ENCODE results near the gene STK32C.
"Not testable (repeated sequence)": the region's sequence is repeated elsewhere in the genome, so short reads cannot be mapped to it uniquely, and the experiment has no call there.

STK32C gene

DNA sequence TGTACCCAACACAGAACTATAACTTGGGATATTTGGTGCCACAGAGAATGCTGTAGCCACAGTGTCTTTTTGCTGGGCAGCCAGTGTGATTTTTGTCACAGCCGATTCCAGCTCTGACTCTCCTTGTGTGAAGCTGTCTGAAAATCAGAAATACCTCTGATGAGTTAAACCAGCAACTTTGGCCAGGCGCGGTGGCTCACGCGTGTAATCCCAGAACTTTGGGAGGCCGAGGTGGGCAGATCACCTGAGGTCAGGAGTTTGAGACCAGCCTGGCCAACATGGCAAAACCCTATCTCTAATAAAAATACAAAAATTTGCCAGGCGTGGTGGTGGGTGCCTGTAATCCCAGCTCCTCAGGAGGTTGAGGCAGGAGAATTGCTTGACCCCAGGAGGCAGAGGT is 30.1 kb upstream of the STK32C start:
- not testable (repeated sequence) for DNase-seq

DNA sequence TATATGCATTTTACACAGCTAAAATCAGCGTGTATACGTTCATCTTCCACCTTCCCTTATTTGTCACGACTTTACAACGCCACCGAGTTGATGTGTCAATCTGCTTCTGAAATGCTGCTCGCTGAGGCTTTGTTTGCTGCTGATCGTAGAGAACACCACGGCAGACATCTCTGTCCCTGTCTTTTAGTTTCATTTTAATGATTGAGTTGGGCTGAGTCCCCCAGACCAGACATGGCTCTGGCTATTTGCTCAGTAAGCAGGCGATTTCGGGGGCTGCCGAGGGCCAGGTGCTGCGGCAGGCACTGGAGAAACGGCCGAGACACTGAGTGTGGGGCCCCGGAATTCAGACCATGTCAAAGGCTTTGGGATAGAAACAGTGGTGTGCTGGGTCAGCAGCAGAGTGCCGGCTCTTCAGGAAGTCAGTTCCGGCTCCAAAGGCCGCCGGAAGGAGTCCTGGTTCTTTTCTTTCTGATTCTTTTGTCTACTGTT is 29.2 kb upstream of the STK32C start:
- no peak for DNase-seq

DNA sequence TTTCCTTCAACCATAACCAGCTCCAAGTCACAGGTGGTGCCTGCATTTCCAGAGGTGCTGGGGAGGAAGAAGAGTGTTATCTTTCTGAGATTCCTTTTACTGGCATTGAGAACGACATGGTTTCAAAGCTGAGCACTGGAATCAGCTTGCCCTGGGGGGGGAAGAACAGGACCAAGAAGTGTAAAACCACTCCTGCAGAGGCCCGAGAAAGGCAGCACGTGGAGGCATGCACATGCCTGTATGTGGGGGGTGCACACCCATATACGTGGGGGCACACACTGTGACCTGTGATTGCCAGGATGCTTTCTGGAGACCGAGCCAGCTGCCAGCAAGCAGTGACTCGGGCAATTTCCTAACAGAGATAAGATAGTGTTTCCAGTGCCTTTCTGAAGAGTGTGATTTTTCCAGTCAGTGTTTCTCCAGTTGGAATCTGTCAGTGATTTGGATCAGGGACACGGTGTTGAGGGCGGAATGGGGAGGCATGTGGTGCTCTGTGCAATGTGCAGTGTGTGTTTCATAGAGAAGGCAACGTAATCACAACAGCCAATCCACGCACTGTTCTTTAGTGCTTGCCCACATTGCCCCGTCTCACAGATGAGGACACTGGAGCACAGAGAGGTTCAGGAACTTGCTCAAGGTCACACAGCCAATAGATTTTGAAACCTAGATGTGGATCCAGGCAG is 28.5 kb upstream of the STK32C start:
- DNase-seq, result no peak

DNA sequence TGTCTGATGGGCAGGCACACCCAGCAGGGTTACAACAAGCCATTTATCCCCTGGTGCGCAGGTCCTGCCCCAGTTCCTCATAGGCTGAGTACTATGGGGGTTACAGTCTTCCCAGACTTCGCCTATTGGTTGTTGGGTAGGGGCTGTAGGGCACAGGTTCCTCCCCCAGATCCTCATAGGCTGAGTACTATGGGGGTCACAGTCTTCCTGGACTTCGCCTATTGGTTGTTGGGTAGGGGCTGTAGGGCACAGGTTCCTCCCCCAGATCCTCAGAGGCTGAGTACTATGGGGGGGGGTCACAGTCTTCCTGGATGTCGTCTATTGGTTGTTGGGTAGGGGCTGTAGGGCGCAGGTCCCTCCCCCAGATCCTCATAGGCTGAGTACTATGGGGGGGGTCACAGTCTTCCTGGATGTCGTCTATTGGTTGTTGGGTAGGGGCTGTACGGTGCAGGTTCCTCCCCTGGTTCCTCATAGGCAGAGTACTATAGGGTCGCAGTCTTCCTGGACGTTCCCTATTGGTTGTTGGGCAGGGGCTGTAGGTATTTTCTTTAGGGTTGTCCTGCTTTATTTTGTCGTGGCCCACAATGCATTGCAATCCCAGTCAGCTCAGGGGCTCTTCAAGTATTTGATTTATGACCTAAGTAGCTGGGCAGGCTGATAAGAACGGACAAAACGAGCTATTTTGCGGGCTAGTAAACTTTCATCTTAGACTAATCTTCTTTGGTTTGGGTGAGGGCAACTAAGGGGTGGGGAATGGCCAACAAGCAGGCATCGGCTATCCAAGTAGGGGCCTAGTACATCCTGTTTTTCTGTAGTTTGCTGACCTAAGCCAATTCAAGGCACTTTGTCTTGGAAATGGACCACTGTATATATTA is 27.7 kb upstream of the STK32C start:
- DNase-seq, result no peak

DNA sequence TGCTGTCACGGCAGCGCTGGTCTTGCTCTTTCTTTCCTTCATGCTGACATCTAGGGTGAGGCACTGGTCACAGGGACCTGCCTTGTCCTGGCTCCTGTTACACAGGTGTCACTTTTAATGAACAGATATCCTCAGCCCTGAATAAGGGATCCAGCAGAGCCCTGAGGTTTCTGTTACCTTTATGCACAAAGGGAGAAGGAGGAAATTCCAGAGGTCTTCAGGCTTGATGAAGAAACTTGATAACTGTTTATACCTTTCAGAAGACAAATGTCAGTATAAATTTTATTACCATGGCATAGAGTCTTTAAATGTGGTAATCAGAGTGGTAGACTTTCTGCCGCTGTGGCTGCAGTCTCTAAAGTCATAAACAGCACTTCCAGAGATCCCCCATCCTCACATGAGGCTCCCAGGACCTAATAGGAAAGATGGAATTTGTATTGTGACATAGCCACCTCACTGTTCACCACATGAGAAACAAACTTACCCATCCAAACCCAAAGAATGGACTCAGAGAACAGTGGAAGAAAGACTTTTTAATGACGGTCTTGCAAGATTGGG is 27.0 kb upstream of the STK32C start:
- no peak for DNase-seq

DNA sequence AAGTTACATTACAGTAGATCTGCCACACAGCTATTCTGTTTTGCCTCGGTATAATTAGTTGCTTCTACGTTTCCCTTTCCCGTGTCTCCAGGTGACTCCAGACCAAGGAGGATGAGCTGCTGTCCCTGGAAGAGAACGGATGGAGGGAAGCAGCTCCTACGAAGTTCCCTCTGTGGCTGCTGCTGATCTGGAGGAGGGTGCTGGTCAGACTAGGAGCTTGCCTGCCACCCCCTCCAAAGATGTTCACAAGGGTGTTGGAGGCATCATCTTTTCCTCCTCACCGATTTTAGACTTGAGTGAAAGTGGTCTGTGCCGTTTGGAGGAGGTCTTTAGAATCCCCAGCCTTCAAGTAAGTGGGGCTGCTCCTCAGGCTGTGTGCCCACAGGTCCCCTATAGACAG is 25.6 kb upstream of the STK32C start:
- no peak for DNase-seq

DNA sequence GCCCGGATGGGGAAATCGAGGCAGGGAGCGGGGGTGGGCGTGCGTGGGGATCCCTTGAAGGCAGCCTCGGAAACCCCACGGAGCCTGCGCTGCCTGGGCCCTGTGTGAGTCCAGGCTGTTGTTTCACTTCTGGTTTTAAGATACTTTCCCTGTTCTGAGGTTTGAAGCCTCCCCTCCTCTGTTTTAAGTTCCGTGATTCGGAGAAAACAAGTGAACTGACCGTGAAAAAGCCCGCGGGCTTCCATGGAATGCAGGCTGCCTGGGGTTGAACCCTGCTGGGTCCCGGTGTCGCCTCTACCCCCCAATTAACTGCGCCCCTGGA is 24.6 kb upstream of the STK32C start:
- no peak for DNase-seq

DNA sequence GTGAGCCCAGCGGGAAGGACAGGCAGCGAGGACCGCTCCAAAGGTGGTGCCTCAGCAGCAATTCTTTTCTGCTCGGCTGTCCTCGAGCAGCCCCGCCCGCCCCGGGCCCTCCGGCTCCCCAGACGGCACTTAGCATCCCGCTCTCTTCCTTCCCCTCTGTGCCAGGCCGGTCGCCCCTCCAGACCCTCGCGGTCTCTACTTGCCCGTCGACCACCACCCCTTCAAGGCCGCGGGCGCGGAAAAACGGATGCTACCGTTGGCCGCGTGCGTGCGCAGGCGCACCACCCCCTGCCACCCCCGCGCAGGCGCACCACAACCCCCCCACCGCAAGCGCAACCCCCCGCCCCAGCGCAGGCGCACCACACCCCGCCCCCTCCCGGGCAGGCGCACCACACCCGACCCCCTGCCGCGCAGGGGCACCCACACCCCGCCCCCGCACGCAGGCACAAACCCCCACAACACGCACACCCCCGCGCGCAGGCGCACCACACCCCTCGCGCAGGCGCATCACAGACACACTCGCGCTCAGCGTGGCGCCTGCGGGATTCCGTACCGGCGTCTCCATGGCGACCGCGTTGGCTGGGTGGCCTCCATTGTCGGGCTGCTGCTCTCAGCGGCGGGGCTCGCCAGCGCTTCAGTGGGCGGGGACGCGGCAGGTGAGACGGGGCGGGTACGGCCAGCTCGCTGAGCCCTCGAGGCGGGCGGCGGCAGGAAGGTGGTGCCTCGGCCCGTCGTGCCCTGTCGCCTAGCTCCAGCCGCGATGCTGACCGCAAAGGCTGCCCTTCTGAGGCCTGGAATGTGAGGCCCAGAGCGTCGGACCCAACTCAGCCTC is 24.1 kb upstream of the STK32C start, which contains the start of gene LRRC27:
Gene LRRC27, plus strand, starts transcription at position 593 of the 832 bp plus-strand sequence. CDS start 1,332 bp downstream, outside the sequence.
- peak; percentile 99 for DNase-seq

DNA sequence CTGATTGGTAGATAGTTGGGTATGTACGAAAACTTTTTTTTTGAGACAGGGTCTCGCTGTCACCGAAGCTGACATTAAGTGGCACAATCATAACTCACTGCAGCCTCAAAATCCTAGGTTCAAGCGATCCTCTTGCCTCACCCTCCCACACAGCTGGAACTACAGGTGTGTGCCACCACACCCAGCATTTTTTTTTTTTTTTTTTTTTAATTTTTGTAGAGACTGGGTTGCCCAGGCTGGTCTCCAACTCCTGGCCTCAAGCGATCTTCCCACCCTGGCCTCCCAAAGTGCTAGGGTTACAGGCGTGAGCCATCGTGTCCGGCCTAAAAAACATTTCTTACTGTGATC is 22.7 kb upstream of the STK32C start:
- DNase-seq, result no peak

DNA sequence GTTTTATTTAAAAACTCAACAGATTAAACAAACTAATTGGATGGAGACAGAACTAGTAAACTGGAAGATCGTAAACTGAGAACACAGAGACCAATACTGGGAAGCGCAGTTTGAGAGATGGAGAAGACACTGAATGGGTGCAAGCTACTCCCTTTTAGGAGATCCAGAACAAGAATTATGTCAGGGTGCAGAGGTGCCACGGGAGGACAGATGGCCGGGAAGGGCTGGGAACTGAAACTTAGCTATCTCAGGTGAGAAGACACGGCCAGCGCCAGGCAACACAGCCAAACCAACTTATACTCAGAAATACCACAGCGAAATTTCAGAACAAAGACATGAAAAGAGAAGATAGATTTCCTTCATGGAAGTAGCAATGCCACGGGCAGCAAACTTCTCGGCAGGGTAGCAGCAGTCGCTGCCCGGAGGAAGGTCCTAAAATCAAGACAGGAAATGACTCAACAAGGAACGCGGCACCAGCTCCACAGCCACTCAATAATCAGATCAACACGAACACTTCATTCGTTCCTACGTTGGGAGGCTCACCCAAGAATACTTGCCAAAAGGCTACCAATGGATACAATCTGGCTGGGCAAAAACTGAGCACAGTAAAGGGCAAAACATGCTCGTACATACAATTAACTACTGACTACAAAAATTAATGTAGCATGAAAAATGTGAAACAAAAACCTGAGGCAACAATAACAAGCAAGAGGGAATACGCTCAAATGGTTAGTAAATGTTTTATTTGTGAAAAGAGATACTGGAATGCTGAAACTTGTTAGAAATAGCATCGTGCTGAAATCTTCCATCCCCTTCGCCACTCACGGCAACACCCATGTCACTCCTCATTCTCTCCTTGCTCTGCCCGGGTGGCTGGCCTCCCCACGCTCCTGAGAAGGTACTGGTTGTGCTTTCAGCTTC is 22.1 kb upstream of the STK32C start:
- DNase-seq, result no peak

DNA sequence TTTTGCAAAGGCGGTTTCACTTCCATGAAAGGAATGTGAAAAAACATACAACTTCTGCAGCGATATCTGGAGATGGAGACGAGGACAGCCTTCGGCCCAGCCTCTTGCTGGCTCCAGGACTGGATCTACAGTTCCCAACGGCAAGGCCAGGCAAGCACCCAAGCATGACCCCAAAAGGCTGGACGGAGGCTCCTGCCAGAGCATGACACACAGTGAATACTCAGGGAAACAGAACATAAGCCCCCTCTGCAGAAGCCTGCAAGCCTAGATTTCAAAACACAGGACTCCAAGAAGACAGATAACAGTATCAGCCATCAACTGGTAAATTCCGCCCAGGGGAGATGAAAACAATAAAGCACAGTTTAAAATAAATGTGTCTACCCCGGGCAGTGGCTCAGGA is 21.0 kb upstream of the STK32C start:
- no peak for DNase-seq

DNA sequence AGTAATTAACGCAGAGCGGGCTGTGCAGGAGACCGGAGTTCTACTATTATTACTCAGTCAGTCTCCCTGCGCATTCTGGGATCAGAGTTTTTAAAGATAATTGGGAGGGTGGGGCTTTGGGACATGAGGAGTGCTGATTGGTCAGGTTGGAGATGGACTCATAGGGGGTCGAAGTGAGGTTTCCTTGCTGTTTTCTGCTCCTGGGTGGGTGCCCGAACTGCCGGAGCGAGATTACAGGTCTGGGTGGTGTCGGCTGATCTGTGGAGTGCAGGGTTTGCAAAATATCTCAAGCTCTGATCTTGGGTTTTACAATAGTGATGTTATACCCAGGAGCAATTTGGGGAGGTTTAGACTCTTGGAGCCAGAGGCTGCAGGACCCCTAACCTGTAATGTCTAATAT is 20.4 kb upstream of the STK32C start:
- DNase-seq, result no peak

DNA sequence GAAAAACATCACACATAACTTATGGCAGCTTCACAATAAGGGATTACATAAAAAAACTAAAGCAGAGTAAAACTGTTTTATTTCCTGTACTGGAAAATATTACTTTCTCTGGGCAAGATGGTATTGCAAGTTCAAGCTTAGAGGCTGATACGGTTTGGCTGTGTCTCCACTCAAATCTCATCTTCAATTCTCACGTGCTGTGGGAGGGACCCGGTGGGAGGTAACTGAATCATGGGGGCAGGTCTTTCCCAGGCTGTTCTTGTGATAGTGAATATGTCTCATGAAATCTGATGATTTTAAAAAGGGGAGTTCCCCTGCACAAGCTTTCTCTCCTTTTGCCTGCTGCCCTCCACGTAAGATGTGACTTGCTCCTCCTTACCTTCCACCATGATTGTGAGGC is 19.2 kb upstream of the STK32C start:
- DNase-seq, result no peak

DNA sequence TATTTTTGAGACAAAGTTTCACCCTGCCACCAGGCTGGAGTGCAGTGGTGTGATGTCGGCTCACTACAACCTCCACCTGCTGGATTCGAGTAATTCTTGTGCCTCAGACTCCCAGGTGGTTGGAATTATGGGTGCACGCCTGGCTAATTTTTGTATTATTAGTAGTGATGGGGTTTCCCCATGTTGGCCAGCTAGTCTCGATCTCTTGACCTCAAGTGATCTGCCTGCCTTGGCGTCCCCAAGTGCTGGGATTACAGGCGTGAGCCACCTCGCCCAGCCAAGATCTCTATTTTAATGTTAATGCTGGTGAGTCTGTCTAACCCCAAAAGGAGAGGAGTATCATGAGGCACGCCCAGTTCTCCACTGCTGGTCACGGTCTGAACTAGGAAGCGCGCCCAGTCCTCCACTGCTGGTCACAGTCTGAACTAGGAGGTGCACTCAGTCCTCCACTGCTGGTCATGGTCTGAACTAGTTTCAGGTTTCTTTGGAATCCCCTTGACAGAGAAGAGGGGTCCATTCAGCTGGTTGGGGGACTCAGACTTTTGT is 18.7 kb upstream of the STK32C start:
- DNase-seq, result no peak

DNA sequence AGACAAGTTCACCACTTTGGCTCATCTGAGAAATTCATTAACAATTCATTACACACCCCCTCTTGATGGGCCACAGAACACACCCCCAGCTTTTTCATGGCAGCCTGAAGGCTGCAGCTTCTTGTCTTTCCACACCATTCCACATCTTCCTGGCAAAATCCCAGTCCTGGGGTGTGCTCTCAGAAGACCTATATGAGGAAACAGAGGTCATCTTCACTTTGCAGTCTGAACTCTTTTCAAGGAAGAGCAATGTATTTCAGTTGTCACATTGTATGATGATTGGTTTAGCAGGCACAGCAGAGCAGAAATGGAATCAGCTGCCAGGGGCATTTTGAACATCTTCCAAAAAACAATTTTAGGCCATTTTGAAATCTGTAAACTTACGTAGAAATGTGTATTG is 16.4 kb upstream of the STK32C start:
- DNase-seq, result no peak

DNA sequence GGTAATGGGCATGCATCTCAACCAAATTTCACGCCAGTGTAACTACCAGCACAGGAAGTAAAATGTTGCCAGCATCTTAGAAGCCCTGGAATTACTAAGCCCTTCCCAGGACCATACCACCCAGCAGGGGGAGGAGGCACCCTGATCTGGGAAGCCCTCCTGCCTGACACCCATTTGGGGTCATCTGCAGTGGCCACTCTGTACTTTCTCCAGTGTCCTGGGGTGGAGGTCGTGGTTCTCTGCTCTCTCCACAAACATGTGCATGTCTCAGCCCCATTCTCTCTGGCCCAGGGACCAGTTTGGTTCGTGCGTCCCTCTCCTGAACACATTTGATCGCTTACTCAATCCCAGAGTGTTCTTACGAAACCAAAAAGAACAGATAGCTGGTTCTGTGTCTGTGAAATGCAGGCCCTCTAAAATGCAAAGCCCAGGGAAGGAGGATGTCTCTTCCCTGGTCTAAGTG is 14.9 kb upstream of the STK32C start:
- DNase-seq, result no peak

DNA sequence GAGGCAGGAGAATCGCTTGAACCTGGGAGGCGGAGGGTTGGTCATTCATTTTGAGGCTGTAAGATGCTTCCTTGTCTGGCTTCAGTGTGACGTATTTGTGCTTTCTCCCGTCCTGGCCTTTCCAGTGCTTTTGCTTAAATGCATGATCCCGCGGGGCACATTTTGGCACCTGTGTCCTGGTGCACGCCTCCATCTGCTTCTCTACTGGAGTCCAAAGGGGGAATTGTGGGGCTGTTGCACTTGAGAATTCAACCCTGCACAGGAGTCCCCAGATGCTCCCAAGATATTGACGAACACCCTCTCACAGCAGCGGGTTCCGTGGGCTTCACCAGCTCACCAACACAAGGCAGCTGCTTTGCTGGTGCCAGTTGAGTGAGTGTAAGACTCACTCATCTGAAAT is 14.0 kb upstream of the STK32C start:
- DNase-seq, result no peak

DNA sequence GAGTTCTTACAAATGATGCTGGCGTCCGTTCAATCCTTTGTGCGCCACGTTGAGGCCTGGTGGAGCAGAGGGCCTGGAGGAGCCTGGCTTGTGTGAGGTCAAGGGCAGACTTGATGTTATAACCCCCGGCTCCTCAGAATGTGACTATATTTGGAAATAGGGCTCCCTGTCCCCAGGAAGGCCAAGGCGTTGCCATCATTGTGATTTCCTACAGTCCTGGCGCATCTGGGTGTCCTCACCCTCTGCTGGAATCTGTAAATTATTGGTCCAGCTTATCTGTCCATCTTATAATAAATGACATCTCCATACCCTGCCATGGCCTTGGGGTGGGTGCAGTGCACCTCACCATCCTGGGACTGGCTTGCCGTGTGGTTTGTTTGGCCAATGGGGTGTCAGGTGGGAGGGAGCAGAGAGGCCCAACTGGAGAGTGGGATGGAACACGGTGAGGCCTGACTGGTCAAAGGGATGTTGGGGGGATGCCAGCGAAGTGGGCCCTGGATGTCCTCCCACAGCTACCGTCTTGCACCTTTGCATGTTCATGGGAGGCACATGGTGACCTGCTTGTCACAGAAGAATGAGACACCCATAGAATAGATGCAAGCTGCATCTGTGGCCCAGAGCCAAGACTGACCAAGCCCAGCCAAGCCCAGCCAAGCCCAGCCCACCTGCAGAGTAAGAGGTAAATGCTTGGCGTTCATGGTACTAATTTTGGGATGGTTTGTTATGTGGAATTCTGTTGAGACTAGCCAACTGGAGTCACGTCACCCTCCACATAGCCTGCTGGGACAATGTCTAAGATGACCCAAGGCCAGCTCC is 13.1 kb upstream of the STK32C start:
- DNase-seq, result no peak

DNA sequence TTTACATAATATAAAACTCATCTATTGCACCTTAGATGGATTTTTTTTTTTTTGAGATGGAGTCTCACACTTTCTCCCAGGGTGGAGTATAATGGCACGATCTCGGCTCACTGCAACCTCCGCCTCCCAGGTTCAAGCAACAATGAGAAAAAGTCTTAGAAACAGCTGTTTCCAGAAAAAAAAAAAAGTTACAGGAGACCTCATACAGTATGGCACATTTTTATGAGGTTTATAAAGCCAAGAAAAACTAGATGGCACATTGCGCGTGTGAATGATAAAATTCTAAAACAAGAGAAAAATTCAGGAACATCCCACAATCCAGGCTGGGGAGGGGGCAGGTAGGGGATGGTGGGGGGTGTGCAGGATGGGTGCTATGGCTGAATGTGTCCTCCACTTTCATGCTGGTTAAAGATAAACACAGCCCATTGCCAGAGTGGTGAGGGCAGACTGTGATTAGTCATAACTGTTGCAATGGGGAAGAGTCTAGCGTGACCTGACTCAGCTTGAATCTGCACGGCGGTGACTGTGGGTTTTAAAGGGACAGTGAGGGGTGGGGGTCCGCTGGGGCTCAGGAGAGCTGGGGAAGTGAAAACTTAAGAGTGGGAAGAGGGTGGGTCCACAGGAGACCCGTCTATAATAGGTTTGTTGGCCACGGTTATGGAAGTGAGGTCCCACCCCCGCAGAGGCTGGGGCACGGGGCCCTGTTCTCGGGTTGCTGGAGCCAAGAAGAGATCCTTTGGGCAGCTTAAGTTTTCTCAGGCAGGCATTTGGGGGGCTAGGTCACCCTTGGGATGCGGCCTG is 12.3 kb upstream of the STK32C start:
- DNase-seq, result no peak

DNA sequence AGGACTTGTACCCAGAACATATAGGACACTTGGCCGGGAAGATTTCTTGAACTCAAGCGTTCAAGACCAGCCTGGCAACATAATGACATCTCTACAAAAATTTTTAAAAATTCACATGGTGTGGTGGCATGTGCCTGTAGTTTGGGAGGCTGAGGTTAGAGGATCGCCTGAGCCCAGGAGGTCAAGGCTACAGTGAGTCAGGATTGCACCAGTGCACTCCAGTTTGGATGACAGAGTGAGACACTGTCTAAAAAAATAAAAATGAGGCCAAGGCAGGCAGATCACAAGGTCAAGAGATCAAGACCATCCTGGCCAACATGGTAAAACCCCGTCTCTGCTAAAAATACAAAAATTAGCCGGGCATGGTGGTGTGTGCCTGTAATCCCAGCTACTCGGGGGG is 9.7 kb upstream of the STK32C start:
- DNase-seq, result not testable (repeated sequence)
